Muscle of back (tissue), 11 donors: ENCODE measurements around the gene PSMD1. TPM values are rescaled to one million over a fixed set of nuclear protein-coding genes. Genes with fewer than 3 reads are reported as not detected.
"Not testable (repeated sequence)": the region's sequence is repeated elsewhere in the genome, so short reads cannot be mapped to it uniquely, and the experiment has no call there.

Source experiments
- DNase-seq, 3 donors: peaks; one replicate each; pipeline versions ENCODE4 v3.0.0 to v3.0.0-alpha.2; 2013
- polyA plus RNA-seq, 10 donors: library from polyadenylated mRNA; unstranded; fragments of 120-200 nt; gene quantifications; one replicate each; pipeline ENCODE4 v1.2.1, GENCODE V29; 2013; ENCODE audit not compliant: insufficient read length in 10 of 10

Gene PSMD1
- polyA plus RNA-seq, 10 donors, result 63.4 to 109 (median 75.8) TPM

DNA sequence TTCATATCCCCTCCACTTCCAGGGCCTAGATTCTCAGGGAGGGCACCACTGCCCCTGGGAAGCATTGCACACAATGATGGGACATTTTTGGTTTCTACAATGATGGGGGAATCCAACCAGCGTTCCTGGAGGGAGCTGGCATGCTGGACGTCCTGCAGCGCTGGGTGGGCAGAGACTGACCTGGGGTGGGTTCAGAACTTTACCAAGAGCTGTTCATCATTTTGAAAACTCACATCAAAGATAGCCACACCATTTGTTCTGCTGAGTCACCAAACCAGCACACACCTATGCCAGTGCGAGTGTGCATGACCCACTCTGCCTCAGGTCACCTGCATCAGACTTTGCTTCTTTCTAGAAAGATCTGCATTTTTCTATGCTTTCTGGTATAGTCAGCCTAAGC lies 127.7 kb downstream of the PSMD1 start:
- DNase-seq, result no peak

DNA sequence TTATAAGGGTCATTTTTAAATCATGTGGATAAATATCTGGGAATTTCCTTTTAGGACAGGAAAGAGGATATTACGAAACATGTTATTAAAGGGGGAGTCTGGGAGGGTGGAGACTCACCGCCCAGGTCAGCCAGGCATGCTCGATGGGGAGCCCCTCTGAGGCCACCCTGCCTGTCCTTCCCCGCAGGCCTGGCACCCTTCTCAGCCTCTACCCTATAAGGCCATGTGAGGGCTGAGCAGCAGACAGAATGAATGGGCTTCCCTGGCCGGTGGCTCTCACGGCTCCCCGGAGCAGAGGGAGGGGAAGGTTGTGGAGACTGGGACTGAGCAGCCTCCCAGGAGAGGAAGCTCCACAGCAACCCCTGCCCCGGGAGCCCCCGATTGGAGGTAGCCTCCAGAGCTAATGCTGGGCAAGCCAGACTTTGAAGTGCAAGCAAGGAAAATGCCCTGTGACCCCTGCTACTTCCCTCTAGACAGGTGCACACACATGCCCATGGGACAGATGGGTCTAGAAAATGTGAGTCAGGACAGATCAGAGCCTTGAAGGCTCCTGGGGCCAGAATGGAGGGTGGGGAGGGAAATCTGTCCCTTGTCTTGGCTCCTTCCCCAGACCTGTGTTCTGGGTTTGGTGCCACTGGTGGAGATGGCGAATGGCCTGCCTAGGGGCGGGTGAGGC lies 128.5 kb downstream of the PSMD1 start:
- no peak for DNase-seq

DNA sequence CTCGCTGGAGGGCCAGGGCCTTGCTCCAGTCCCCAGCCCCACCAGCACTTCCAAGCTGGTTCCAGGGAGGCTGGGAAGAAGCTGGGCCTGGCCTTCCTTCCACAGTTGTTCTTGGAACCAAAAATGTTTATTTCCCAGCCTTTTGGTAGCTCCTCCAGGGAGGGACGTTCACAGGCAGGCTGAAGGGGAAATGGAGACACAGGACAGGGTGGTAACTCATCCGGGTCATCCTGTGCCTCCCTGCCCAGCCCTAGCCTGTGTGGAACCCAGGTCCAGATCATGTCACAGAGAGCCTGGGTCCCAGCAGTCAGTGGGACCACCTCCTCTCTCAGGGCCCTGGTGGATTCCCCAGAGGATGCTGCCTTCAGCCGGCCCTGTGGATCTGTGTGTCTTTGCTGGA lies 129.2 kb downstream of the PSMD1 start:
- DNase-seq, result no peak

DNA sequence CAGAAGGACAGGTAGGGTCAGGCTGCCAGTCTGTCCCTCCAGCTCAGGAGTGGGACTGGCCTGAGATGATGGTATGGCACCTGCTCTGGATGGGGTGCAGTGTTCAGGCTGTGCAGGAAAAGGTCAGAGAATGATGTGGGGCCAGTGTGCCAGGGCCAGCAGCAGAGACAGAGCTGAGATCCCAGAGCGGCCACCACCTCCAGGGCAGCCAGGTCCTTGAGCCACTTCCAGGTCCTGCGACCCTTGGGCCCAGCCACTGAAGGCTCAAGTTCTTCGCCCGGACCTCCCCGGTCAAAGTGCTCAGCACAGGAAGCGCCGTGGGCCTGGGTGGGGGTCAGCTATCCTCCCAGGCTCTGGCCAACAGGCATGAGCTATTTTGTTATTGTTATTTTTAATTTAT lies 129.7 kb downstream of the PSMD1 start:
- DNase-seq, result no peak

DNA sequence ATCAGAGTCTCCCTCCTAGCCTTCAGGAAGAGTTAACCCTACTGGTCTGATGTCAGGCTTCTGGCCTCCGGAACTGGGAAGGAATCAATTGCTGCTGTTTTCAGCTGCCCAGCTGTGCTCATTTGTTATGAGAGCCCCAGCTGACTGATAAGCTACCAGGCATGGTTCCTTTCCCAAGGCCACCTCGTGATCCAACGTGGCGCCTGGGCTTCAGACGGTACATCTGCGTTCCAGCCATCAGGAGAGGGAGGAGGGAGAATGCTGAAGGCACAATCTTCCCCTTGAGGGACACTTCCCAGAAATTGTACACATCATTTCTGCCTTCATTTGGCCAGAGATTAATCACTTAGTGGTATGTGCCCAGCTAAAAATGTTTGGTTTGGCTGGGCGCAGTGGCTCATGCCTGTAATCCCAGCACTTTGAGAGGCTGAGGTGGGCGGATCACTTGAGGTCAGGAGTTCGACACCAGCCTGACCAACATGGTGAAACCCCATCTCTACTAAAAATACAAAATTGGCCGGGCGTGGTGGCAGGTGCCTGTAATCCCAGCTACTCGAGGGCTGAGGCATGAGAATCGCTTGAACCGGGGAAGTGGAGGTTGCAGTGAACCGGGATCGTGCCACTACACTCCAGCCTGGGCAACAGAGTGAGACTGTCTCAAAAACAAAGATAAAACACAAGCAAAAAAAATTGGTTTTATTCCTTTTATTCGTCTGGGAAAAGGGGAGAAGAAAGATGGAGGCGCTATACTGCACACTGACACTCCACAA lies 131.3 kb downstream of the PSMD1 start:
- no peak for DNase-seq

DNA sequence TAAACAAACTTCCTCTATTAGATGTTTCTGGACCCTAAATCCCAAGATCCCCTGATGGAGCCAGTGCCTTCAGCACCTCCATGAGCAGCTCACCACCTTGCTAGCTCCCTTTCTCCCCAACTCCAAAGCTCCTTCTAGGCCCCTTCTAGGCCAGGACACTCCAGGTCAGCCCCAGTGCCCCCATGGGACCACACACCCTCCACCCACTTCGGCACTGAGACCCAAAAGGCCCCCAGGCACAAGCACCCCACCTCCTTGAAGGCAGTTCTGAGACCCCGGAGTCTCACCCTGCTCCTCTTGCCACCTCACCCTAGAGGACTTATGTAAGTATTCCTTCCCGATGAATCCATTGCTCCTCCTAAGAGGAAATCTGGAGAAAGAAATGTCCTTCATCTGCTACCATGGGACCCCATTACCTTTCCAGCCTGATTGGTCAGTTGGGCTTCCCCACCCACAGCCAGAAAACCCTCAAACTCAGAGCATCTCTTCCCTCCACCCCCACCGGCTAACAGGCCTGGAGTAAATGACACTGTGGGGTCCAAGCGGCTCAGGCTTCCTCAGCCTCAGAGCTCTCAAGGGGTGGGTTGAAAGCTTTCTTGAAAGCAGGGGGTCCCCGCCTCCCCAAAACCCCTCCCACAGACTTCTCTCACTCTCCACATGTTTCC lies 132.0 kb downstream of the PSMD1 start:
- DNase-seq, result no peak

DNA sequence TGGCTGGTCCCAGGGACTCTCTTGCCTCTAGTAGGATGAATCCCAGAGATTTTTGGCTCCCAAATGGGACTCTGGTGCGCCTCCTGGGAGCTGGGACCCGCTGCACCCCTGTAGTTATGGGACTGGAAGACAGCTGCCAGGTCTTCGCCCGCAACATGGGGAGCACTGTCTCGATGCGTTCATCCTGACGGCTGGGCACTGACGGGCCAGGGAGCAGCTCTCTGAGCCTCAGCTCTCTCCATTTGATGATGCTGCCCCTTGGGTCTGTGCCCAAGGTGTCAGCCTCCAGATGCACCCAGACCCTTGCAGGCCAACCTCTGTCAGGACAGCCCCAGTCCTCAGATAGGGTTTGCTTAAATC lies 132.5 kb downstream of the PSMD1 start:
- DNase-seq, result no peak

DNA sequence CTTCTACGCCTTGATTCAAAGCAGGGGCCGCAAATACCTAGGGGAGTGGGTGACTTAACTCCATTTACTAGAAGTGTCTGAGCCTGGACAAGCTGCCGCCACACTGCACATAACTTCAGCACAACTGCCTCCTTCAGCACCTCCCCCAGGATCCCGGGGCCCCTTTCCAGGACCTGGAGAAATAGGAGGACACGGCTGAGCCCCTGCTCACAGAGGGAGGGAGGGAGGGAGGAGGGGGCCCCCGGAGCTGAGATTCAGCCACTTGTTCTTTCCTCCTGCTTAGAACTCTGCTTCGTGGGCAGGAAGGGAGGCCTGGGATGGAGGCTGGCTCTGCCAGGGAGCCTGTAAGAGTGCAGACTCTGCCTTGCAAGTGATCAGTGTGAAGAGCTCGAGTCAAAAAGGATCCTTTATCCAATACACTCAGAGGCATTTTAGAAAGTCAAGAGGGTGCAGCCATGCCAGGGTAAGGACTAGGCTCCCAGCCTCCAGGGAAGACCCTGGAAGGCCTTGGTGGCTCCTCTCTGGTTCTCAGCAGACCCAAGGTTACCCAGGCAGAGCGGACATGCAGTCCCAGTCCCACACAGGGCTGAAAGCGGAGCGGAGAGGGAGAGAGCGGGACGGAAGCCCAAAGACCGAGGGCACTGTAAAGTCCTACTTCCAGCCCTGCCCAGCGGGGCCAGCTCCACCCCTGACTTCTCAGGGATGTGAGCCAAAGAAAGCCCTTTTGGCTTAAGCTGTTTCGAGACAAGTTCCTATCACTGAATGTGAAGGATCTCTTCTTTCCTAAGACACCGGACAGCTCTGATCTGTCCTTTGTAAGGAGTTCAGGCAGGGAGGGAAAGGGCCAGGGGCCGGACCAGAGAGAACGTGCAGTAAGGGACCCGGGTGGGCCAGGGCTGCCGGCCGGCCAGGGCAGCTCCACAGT lies 133.2 kb downstream of the PSMD1 start:
- peak in 2 of 3 donors; percentile 39 to 66 for DNase-seq

DNA sequence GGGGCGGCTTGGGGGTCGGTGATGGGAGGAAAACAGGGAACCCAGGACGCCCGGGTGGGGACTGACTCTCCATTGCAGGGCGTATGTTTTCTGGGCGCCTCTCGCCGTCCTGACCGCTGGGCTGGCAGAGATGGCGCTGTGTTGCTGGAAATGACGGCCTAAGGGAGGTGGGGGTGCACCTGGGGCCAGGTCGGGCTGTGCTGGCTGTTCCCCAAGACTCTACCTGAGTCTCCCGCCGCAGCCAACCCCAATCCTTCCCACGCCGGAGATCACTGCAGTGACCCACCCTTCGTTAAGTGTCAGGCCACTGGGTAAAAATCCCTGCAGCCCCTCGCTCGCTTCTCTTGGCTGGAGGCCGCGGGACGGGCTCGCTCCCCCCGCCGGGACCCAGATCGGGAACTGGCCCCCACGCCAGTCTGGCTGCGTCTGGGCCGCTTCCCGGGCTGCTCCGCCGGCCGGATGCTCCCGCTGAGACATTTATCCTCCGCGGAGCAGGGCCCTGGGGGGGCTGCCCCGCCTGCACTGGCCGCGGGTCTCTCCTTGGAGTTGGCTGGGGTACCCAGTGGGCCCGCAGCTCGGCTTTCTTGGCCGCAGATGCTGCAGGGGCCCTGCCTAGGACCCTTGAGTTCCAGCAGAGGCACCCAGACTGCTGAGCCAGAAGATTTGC lies 134.0 kb downstream of the PSMD1 start:
- DNase-seq, result peak in 2 of 3 donors; percentile 45 to 75

DNA sequence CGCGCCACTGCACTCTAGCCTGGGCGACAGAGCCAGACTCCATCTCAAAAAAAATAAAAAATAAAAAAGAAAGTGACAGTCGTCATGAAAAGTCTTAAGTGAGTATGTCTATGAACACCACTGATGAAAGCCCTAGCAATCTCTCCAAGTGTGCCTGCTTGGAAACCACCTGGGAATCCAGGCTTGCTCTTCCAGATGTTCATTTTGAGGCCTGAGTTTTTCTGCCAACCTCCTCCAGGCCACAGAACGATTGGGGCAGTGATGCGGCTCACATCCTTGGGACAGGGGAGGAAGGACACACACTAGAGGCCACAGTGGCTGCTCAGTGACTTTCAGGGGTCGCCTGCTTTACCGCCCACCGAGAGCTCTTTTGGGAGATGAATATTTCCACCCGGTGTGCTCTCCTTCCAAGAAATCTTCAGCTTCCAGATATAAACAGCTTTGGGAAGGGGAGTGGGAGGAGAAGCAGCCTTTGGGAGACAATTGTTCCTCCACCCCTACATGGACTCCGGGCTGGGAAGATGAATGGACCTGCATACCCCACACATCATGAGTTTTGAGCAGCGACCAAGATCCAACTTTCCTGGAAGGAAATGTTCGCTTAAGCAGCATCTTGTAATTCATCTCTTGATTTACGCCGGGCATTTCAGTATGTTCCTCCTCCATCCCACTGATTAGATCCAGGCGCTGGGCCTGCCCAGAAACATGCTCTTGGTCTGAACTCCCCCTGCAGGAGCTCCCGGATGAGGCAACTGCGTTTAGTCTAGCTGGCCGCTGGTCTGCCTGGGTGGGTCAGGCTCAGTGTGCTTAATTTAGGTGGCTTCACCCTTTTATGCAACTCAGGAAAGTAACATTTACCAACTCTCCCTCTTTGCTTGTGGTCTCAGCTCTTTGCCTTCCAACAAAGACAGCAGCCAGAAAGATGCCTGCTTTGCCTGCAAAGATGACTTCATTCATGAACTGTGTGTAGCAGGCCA lies 135.5 kb downstream of the PSMD1 start:
- peak; percentile 75 to 93 (median 86) for DNase-seq

DNA sequence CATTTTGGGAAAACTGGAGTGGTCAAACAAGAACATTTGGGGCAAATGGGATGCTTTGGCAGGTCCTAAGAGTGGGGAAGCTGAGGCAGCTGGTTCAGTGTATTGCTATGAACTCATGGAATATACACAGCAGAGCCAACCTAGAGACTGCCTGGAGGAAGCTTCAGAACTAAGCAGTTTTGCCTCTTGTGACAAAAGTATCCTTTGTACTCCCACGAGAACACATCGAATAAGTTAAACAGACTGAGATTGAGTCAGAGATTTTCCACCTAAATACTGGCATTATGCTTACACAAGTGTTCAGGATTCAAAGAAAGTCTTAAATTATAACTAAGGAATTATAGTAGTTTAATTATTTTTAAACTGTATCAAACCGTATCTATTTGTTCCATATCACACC lies 136.5 kb downstream of the PSMD1 start:
- no peak for DNase-seq

DNA sequence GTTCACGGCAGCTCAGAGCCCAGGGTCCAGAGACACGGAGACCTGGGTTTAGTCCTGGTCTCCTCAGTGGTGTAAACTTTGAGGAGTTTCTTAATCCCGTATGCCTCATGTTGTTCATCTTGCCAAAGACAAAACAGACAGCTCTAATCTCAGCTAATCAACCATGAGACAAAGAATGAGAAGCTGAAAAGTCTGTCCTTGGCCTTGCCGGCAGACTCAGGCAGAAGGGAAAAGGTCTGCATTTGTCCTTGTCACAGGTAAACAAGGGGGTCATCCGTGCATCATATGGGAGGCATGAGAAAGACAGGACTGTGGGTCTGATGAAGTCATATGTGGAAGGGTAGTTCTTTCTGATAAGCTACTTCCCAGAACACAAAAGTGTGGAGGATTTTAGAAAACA lies 139.9 kb downstream of the PSMD1 start:
- DNase-seq, result no peak

DNA sequence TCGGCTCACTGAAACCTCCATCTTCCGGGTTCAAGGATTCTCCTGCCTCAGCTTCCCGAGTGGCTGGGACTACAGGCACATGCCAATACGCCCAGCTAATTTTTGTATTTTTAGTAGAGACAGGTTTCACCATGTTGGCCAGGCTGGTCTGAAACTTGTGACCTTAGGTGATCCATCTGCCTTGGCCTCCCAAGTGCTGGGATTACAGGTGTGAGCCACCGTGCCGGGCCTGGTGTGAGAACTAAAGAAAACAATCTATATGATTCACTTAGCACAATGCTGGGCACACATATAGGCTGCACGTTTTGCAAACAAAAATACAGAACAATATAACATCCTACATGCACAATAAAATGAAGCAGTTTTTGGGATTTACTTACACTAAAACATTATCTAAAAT lies 140.5 kb downstream of the PSMD1 start:
- DNase-seq, result not testable (repeated sequence)

DNA sequence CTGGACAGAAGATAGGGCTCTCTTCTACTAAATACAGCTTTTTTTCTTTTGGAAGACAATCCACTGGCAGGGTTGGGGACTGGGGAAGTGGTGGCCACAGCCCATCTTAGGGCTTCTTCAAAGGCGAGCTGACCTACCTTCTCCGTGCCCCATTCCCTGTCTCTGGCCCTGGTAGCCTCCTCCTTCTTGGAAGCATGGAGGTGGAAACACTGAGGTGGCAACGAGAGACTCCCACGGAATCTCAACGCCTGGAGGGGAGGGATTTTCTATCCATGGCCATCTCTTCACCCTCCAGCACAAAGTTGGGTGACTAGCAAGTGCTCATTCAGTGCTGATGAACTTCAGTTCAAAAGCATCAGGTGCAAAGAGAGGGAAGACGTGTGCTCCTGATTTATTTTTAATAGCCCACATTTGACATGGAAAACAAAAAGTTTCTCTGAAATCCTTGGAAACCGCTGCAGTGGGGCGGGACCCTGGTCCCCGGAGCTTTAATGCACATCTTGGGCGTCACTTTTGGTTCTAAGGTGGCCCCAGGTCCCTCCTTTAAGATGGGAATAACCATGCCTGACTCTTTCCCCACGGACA lies 141.1 kb downstream of the PSMD1 start:
- DNase-seq, result no peak

DNA sequence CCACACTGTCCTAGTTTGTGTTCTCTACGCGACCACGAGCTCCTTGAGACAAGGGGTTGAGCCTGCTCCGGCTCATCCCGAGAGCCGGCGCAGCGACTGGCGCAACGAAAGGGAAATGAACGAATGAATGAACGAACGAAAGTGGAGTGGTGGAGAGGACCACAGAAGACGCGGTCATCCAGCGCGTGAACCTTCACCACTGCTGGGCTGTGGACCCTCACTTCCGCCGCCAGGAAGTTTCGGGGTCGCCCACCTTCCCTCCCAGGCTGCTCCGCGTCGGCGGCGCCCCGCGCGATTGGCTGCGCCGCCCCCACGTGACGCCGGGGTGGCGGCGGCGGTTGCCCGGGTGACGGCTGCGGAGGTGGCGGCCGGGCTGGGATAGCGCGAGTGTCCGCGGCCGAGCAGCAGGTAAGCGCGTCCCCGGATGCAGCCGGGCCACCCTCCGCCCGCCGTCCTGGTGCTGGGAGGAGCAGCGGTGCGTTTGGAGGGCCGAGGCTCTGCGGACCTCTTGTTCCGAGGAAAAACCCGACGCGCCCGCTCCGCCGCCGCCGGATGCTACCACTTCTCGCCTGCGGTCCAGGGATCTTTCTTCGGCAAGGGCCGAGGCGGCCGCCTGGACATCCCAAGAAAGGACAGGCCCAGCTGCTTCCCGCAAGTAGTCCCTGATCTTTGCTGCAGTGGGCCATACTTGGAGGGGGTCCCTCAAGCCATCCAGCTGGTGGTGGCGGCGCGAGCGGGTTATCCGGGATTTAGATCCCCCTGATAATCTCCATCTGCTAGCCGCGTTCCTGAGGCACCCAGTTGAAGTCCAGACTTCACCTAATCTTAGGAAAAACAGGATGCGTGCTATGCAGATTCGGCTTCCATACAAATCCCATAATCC lies 141.9 kb downstream of the PSMD1 start, which contains the start of gene ARMC9:
Gene ARMC9, plus strand, starts transcription at position 341 of the 883 bp plus-strand sequence. CDS start 7,608 bp downstream, outside the sequence.
- peak; percentile 65 to 95 (median 82) for DNase-seq

DNA sequence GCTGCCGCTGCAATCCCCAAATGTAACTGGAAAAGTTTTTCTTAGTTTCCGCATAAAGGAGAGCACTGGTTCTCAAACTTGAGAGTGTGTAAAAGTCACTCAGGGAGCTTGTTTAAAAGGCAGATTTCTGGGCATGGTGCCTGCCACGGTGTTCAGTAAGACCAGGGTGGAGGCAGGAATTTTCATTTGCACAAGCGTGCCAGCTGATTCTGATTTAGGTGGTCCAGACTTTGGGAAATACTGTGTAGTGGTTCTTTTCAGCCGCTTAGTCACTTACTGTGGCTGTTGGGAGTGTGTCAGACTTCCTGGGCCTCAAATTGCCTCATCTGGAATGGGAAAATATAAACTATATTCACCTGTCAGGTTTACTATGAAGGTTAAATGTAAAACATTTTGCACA lies 142.6 kb downstream of the PSMD1 start:
- DNase-seq, result no peak

DNA sequence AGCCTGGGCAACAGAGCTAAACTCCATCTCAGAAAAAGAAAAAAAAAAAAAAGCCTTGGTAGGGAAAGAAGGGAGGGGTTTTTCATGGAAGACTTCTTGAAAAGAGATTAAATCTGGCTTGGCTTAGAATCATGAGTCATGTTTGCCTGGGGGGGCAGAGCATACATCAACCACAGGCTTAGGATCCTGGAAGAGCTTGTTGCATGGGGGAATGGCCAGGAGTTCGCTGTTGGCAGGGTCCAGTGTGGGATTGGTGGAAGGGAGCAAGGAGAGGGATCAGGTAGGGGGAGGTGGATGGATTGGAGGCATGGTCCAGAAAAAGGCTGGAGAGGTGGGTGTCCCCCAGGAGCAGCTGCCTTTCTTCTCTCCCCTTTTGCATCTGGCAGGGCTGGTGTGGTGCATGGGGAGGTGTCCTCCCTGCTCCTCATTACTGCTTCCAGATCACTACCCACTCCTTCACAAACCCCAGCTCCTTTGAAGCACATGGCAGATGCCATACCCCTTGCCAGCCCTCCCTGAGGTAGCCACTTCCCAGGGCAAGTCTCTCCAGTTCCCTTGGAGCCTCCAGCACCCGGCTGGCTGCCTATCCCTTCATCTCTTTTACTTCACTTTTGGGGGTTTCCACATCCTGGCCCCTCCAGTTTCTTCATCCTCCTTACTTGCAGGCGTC lies 144.3 kb downstream of the PSMD1 start:
- DNase-seq, result no peak

DNA sequence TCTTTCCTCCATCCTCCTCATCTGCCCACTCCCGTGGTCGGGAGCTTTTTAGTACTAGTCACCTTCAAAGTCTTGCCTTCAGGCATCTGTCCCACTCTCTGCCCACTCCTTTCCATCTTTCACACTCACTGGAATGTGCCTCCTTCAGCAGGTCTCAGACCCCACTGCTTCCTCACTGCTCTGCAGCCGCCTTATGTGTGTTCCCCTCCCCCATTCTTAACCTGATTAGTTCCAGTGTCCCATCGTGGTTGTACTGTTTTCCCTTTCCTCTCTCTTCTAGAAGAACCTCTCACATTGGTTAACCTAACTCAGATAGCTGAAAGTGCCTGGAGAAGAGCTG lies 144.8 kb downstream of the PSMD1 start:
- DNase-seq, result no peak
